Measurements from ENCODE around the gene APBA1. TPM values are rescaled to one million over a fixed set of nuclear protein-coding genes. Genes with fewer than 3 reads are reported as not detected.

The APBA1 gene
- total and polyA plus RNA-seq, 2 of the 4 experiments (the other 2 are of a cell fraction): 3.8 to 5.1 TPM

GRCh38 chr9:69428017-69428785, 244.0 kb downstream of the APBA1 start:
- Histone ChIP-seq H2BK120ac (ENCODE audit: low read depth, low read length) (no peak overlapping the region), H3K18ac (ENCODE audit: low read depth, low read length) (no peak overlapping the region), H3K4me1 (ENCODE audit: control insufficient read depth, insufficient read depth, low read length) (no peaks in the 10 kb centered on the region; the same call in 1 of the 2 replicates), H3K79me1 (ENCODE audit: low read depth in 1 of 2, low read length in 2 of 2) (no peaks in the 10 kb centered on the region), H3K9me3 (ENCODE audit: control insufficient read depth, insufficient read depth, low read length) (no peaks in the 10 kb centered on the region), H3K27me3 (ENCODE audit: control insufficient read depth, insufficient read depth, low read length) (no peaks in the 10 kb centered on the region), H3K36me3 (ENCODE audit: control insufficient read depth, insufficient read depth, low read length) (no peaks in the 10 kb centered on the region), H4K91ac (ENCODE audit: insufficient read depth, low read depth, low read length) (no peak overlapping the region), H3K9me1 (ENCODE audit: insufficient read depth, low read length) (0 out of 2 replicates have a peak, but pooled peaks cover 3% of the 10 kb centered on the region), H2BK5ac (ENCODE audit: low read depth, low read length, poor library complexity, severe bottlenecking) (no peak overlapping the region), H3K27ac (ENCODE audit: insufficient read depth, low read length) (no peak overlapping the region), H4K5ac (ENCODE audit: low read depth, low read length) (no peak overlapping the region), H2BK20ac (ENCODE audit: low read depth, low read length) (no peak overlapping the region), H4K20me1 (ENCODE audit: insufficient read depth, low read length) (no peaks in the 10 kb centered on the region), H3K9ac (ENCODE audit: low read depth, low read length) (no peak overlapping the region), H2AFZ (replicated peaks; ENCODE audit: low read length, poor library complexity) (no peak overlapping the region), H3K14ac (replicated peaks; ENCODE audit: low read depth, low read length) (no peak overlapping the region), H4K8ac (ENCODE audit: low read depth in 2 of 2, low read length in 2 of 2) (no peak overlapping the region), H3K4me3 (ENCODE audit: insufficient read depth, low read depth, low read length) (no peak overlapping the region), H3K23ac (ENCODE audit: low read depth, low read length) (no peak overlapping the region), H2AK5ac (ENCODE audit: low read depth, low read length) (no peak overlapping the region), H3K4ac (ENCODE audit: low read depth, low read length) (no peak overlapping the region), H2BK15ac (ENCODE audit: low read depth, low read length) (no peak overlapping the region), H2AK9ac (replicated peaks; ENCODE audit: low read depth, low read length, poor library complexity) (no peak overlapping the region), H3K56ac (ENCODE audit: extremely low read depth, insufficient read depth, low read length) (no peak overlapping the region), H3K4me2 (ENCODE audit: low read depth, low read length) (no peak overlapping the region)
- WGBS, 2 experiments (ENCODE audit: extremely low coverage in 2 of 2, insufficient read length in 1 of 2): 100% methylated on average over 3 of the region's 15 CpGs; no CpG with 5 or more reads in 1 of the 2 experiments
- in situ Hi-C loops (cut with MboI; ENCODE audit: low sequenced_read_pairs) (loop anchor here (10.0 kb wide), 1 partner anchor 797 kb away; no protein-coding TSS in a partner anchor), intact Hi-C loops (cut with micrococcal nuclease) (loop anchor here (10.0 kb wide), 1 partner anchor 687 kb away; no protein-coding TSS in a partner anchor), dilution Hi-C loops (cut with HindIII; ENCODE audit: low sequenced_read_pairs, unreplicated experiment) (no loop called here)
- POLR2A ChIA-PET (ENCODE audit: unreplicated experiment): no interaction called here
- BruUV-seq (replicated peaks): no TSS peak
- CTCF ChIA-PET: no interaction called here
- ATAC-seq (ENCODE audit: low read depth) (no peak), DNase-seq (no peak)
- TF ChIP-seq RAD21 (IDR thresholded peaks at IDR 0.05; ENCODE audit: low read length) (no peak), MAZ (IDR thresholded peaks at IDR 0.05; ENCODE audit: borderline replicate concordance, low read depth, low read length) (no peak), MAFK (IDR thresholded peaks at IDR 0.05; ENCODE audit: low read depth, low read length) (no peak), SMC3 (IDR thresholded peaks at IDR 0.05; ENCODE audit: low read depth, low read length) (no peak), USF2 (IDR thresholded peaks at IDR 0.05; ENCODE audit: low read depth, low read length) (no peak), CTCF (conservative IDR thresholded peaks at IDR 0.05; ENCODE audit: low read depth, low read length) (no peak), MXI1 (IDR thresholded peaks at IDR 0.05; ENCODE audit: borderline replicate concordance, low read depth, low read length) (no peak), RCOR1 (IDR thresholded peaks at IDR 0.05; ENCODE audit: insufficient replicate concordance, low read length) (no peak), ELK1 (IDR thresholded peaks at IDR 0.05; ENCODE audit: borderline replicate concordance, low read depth, low read length) (no peak), NFE2L2 (IDR thresholded peaks at IDR 0.05; ENCODE audit: low read depth, low read length) (no peak), CEBPB (IDR thresholded peaks at IDR 0.05; ENCODE audit: low read depth, low read length) (no peak), FOS (IDR thresholded peaks at IDR 0.05; ENCODE audit: low read depth, low read length) (no peak), CHD1 (IDR thresholded peaks at IDR 0.05; ENCODE audit: low read depth, low read length) (no peak), BHLHE40 (IDR thresholded peaks at IDR 0.05; ENCODE audit: low read depth, low read length) (no peak), POLR2A (IDR thresholded peaks at IDR 0.05; ENCODE audit: low read depth, low read length) (no peak)

Measured in IMR-90 (cell line).